CD4-positive, alpha-beta T cell treated with Interferon gamma for 1 hour (primary cell): Measurements from ENCODE around the gene EEFSEC.

Experiments used
- DNase-seq: peaks from one replicate; pipeline ENCODE4 v3.0.0-alpha.2; 2020

Gene EEFSEC

DNA sequence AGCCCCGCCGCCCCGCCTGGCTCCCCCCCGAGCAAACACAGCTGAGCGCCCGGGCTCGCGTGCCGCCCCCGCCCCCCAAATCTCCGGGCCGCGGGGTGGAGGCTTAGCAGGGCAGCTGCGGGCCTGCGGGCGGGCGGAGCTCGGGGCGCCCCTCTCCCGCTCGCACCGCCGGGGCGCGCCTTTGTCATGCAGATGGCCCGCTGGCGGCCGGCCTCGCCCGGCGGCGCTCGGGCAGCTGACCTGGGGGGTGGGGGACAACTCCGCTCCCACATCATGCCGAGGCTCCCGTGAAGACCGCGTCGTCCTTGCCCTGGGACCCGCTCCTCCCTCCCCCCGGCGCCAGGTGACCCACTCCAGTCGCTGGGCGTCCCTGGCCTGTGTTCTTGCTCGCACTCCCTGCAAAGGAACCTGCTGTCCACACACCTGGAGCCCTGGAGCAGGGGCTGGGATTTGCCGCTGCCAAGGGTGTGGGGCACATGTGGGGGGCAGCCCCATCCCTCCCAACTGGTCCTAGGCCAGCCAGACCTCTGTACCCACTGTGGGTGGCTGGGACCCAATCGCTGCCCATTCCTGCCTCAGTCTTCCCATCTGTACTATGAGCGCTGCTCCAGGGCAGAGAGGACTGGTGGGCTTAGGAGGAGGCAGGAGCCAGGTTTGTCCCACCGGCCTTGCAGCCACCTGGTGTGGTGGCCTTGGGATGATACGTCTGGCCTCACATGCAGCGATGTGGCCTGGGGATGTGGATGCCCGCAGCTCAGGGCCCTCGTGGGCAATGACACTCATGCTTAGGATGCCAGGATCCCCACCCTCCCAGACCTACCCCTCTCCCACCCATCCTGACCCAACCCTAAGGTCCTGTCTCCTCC lies 279.9 kb downstream of the EEFSEC start:
- no peak for DNase-seq

DNA sequence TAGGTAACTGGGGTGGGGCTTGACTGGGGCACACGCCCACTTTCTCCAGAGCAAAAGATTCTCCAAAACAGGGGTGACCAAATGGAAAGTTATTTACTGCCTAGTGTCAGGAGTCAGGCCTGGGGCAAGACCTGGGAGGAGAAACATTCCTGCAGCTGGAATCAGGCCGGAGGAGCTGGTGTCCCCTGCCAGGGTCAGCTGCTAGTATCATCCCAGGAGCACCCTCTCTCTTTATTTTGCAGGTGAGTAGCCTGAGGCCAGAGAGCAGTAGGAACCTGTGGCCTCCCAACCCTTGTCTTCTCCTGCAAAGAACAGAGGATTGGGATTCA lies 280.5 kb downstream of the EEFSEC start:
- no peak for DNase-seq

DNA sequence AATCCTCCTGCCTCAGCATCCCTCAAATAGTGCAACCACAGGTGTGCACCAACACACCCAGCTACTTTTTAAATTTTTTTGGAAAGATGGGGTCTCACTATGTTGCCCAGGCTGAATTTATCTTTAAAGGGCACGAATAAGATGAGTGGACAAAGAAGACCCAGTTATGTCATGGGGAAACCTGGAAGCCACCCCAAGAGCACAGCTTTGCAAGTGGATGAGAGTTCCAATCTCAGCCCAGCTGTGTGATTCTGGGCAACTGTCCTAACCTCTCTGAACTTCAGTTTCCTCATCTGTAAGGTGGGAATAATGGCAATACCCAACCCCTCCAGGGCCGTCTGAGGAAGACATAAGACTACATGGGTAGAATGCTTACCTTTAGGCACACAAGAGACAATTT lies 281.2 kb downstream of the EEFSEC start:
- no peak for DNase-seq

DNA sequence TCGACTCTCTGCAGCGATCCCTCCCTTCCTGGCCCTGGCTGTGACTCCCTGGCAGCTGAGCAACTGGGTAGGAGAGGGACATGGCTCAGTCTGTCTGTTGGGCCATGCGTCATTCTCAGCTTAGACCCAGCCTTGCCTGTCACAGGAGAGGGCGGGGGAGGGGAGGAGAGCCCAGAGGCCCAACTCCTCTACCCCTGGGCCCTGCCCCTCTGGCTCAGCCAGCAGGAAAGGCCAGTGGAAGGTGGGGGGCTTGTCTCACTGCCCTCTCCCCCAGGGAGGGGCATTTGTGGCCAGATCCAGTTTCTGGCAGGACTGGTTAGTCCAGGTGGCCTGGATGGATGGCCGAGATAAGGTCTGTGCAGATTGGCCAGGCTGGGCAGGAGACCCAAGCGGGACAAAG lies 281.8 kb downstream of the EEFSEC start:
- no peak for DNase-seq

GRCh38 chr3:128435561-128435960 lies 282.3 kb downstream of the EEFSEC start:
- DNase-seq, result no peak

DNA sequence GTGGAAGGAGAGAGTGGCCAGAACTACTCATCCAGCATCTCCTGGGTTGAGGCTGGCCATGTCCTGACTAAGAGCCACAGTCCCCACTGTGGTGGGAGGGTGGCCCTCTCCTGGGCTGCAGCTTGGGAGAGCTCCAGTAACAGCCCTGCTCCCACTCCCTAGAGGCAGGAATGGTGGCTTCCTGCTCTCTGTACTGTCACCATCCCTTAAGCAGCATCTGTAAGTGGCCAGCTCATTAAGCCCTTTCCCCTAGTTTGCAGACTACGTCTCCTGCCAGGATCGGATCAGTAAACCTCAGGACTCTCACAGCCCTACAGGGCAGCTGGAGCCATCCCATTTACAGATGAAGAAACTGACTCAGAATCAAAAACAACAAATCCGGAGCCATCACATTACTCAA lies 282.9 kb downstream of the EEFSEC start:
- no peak for DNase-seq

- DNase-seq, result no peak
Measured at GRCh38 chr3:128438488-128439072, 285.3 kb downstream of the EEFSEC start.

GRCh38 chr3:128439226-128439625 lies 285.9 kb downstream of the EEFSEC start:
- DNase-seq, result no peak

- DNase-seq, result no peak
Measured at GRCh38 chr3:128442070-128442469, 288.8 kb downstream of the EEFSEC start.

GRCh38 chr3:128442949-128443348 lies 289.7 kb downstream of the EEFSEC start:
- DNase-seq, result no peak

DNA sequence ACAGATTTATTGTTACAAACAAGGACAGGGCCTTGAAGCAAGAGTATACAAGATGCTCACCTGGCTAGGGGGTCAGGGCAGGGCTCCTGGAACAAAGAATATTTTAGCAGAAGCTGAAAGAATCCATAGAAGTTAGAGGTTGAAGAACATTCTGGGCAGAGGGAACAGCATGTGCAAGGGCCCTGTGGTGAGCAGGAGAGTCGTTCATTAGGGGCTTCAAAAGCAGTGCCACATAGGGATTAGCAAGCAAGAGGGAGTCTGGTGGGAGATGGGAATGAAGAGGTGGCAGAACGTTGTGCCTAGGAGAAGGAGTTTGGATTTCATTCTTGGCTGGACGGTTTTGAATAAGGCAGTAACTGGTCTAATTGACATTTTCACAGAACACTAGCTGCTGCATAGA lies 290.5 kb downstream of the EEFSEC start:
- no peak for DNase-seq

GRCh38 chr3:128445357-128445756 lies 292.1 kb downstream of the EEFSEC start:
- no peak for DNase-seq

DNA sequence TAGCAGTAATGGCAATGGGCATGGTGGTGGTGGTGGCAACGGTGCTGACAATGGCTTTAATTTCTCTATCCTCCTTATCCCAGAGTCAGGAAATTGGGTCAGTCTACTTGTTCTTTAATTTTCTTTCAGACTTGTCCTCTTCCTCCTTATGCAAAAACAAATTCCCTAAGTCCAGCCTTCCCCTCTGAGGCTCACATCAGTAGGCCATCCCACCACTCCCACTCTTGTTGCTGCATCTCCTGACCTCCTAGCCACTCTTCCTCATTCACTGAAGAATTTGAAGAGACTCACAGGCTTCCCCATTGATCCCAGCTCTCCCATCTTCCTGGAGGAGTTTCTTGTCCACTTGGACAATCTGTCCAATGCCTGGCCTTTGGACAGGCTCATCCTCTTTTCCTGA lies 293.5 kb downstream of the EEFSEC start:
- DNase-seq, result no peak

DNA sequence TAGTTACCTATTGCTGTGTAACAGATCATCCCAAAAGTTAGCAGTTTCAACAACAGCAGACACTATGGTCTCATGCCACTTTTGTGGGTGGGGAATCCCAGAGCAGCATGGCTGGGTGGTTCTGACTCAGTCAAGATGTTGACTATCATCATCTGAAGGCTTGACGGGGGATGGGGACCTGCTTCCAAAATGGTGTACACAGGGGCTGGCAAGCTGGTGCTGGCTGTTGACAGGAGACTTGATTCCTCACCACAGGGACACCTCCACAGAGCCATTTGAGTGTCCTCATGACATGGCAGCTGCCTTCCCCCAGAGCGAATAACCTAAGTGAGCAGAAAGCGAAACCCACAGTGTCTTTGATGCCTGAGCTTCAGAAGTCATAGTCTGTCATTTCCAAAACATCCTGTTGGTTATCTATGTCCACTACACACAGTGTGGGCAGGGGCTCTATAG lies 294.3 kb downstream of the EEFSEC start:
- DNase-seq, result no peak

- DNase-seq, result peak; percentile 10
Measured at GRCh38 chr3:128448491-128448890, 295.2 kb downstream of the EEFSEC start.

DNA sequence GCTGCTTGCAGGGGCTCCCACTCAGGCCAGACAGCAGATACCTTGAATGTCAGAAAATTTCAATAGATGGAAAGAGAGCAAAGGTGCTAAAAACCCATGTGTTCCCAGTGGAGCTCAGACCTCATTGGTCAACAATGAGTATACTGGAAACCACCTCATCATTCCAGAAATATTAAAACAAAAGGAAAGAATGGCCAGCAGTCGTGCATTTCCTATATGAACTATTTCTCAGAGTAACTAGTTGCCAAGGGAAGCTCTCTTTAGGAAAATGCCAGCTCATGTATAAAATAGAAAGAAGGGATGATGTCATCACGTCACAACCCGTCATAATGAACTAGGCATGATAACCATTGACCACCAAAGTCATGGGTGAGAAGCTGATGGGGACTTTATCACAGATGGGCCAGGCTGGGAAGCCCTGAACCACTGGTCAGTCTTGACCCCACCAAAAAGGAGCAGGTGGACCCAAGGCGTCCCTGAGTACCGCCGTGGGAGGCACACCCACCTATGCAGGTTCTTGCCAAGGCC lies 295.9 kb downstream of the EEFSEC start:
- no peak for DNase-seq

DNA sequence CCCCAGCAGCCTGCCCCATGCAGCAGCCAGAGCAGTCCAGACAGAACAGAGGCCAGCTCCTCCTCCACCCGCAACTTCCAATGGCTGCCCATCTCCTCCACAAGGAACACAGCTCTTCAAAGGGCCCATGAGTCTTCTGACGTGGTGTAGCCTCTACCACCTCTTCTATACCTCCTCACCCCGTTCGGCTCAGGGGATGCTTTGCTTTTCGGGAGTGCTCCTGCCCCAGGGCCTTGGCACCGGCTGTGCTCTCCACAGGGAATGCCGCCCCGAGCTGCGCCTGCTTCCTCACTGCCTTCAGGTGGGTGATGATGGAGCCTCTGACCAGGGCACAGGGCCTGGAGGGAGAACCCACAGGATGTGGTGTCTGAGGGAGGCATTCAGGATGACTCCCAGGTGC lies 298.8 kb downstream of the EEFSEC start:
- DNase-seq, result no peak

DNA sequence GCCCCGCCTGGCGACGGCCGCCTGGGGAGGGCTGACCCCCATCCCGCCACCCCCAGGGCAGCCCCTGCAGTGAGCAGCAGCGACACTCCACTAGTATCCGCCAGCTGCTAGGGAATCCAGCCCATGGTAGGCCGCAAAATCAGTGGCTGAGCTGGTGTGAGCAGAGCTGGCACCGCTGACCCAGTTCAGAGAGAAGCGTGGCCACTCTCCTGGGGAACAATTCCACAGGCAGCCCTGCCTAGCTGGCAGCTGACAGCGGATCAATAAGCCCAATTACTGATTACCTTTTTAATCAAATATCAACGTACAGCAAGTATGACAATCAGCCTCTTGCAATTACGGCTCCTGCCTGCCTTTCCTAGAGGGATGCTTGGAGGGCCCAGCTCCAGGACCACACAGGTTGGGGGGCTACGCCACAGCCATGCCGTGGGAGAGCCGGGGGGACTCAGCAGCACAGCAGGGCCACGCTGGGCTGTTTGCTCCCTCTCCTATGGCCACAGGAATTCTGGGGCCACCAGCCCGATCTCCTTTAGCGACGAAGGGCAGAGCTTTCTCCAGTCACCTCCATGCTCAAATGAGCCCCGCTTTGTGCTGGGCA lies 299.5 kb downstream of the EEFSEC start:
- no peak for DNase-seq

DNA sequence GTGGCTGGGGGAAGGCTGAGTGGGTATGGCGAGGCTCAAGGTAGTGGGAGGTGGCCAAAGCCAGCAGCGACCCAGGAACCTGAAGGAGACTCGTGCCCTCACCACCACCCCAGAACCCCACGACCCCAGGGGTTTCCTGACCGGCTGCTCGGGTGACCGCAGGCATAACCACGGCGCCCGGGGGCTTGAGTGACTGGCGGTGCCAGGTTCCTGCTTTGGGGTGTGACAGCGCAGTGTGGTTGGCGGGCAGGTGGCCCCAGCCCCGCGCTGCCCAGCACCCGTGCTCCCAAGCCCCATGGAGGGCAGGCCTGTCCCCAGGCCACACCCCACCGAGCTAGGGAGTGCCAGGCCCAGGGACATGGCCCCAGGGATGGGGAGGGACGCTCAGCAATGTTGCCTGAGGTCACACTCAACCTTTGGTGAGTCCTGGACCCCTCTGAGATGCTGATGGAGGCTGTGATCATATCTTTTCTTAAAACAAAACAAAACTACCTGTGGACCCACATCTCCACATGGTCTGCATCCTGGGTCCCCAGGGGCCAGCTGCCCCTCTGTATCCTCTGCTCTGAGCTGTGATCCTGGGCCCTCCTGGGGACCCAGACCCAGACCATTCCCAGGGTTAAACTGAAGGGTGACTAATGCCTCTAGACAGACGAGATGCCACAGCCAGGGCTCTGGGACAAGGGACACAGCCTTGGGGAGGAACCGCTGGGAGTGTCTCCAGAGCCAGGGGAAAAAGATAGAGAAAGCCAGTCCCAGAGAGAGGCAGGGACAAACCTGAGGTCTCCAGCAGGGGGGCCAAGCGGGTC lies 300.4 kb downstream of the EEFSEC start:
- no peak for DNase-seq

GRCh38 chr3:128454310-128454618 lies 301.0 kb downstream of the EEFSEC start:
- no peak for DNase-seq

DNA sequence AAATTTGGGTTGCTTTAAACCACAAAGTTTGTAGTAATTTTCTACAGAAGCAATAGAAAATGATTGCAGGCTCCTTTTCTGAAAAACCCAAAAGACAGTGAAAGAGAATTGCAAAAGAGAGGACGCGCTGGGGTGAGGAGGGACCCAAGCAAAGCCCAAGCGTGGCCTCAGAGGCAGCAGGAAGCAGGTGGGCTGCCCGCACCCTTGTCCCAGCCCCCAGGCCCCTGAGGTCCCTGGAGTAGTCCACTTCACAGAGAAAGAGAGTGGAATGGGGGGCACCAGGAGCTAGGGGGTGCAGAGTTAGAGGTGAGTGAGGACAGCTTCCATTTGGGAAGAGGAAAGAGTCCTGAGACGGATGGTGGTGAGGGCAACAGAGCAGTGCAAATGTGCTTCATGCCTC lies 301.8 kb downstream of the EEFSEC start:
- no peak for DNase-seq

DNA sequence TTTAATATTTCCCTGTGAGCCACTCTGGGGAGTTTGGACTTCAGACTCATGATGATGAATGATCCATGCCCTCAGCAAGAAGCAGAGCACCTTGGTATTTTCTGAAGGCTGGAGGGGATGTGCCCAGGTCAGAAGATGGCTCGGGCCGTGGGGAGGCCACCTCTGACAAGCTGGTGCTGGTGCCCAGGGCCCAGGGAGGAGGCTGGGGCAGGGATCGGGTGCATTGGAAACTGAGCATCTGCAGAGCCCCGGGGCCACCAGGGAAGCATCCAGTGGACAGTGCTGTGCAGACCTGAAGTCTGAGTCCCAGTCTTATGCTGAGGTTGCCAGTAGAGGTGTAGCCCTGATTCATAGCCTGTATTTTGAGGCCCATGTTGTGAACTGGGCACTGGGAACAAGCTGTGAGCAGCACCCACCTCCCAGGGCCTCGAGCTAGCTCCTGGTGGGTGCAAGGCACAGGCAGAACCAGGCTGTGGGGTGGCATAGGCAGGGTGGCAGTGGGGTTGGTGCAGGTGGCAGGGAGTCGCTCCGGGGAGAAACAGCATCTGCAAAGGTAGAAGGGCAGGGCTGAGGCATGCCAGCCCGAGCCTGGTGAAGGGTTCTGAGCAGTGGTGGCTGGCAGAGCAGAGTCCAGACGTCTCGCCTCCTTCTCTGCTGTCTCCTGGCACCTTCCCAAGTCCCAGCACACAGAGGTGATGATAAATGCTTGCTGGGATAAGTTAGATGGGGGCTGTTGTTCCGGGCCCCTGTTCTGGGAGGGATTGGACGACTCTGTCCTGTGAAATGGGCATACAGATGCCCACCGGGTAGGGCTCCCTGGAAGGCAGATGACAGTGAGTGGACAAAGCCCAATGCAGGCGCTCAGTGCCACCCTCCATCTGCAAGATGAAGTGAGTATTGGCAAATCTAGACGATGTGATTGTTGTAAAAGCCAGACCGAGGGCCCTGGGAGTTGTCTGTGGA lies 302.8 kb downstream of the EEFSEC start:
- DNase-seq, result no peak
